Activated CD4-positive, alpha-beta T cell treated with anti-CD3 and anti-CD28 coated beads, Interleukin-2, amount 50 U/mL, for 24 hours (primary cell): ENCODE measurements around the gene DGKI.

Experiments used
- DNase-seq, 2 donors: peaks; one replicate each; pipeline ENCODE4 v3.0.0-alpha.2; 2020; ENCODE audit warnings: low read depth in 1 of 2, low spot score in 1 of 2

The DGKI gene

DNA sequence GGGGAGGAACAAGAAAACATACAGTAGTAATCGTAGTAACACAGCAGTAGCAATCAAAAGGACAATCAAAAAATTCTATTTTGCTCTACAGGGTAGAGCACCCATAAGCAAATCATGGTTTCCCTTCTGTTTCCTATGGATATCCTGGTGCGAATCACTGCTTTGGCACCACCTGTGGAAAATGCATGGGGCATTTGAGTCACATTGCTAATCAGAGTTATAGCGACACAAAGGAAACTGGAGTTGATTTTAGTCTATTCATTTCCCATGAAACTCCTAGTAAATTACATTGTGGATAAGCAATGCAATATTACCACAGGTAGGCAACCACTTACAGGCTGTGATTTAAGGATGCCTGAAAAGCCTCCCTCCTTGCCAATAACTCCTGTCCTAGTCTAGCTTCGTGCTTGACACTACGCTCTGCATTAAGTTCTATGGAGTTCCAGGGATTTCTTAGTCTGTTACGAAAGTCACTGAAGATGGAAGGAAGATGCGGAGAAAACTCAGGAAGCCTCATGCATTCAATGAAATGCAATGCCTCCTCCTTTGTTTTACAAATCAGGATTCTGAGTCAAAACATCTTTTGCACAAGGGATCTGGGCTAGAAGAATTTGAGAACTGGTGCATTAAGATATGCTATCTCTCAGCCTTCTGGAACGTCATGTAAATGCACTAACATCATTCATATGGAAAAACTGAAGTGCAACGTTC lies 188.4 kb downstream of the DGKI start:
- DNase-seq, result no peak

- no peak for DNase-seq
Measured at GRCh38 chr7:137657476-137658189, 189.1 kb downstream of the DGKI start.

- DNase-seq, result no peak
Measured at GRCh38 chr7:137656850-137657232, 189.9 kb downstream of the DGKI start.

- DNase-seq, result peak; percentile 37 to 41
Measured at GRCh38 chr7:137656227-137656849, 190.4 kb downstream of the DGKI start.

GRCh38 chr7:137655804-137656203 lies 191.0 kb downstream of the DGKI start:
- no peak for DNase-seq

DNA sequence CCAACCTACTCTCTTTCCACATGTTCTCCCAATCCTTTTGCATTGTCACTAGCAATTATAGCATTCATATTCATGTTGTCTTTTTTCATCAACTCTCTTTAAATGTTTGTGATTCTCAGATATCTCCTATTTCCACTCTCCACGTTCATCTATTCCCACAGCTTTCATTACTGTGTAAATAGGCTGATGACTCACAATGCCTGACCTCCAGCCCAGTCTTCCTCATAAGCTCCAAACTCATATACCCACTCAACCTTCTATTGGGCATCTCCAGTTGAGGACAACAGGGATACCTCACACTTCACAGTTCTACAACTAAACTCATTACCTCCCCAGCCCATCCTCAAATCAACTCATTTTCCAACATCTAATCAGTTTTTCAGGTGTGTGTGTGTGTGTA lies 194.1 kb downstream of the DGKI start:
- no peak for DNase-seq

GRCh38 chr7:137647905-137648565 lies 198.7 kb downstream of the DGKI start:
- no peak for DNase-seq

DNA sequence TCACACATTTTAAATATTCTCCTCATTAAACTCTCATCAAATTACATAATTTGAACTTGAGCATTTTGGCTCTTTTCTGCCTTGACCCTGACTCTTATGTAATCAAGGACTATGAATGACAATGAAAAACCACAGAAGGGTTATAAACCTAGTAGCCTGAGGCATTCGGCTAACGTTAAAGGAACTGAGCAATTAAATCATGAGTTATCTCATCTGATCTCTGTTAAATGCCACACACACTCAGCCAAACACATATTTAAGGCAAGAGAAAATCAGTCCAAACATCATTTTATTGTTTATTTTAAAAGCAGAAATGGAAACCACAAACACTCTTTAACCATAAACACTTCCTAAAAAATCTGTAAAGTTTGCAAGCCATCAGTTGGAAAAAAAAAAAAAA lies 204.3 kb downstream of the DGKI start:
- no peak for DNase-seq

- DNase-seq, result no peak
Measured at GRCh38 chr7:137642031-137642430, 204.7 kb downstream of the DGKI start.

- DNase-seq, result no peak
Measured at GRCh38 chr7:137636376-137636775, 210.4 kb downstream of the DGKI start.

- no peak for DNase-seq
Measured at GRCh38 chr7:137635874-137636273, 210.9 kb downstream of the DGKI start.

DNA sequence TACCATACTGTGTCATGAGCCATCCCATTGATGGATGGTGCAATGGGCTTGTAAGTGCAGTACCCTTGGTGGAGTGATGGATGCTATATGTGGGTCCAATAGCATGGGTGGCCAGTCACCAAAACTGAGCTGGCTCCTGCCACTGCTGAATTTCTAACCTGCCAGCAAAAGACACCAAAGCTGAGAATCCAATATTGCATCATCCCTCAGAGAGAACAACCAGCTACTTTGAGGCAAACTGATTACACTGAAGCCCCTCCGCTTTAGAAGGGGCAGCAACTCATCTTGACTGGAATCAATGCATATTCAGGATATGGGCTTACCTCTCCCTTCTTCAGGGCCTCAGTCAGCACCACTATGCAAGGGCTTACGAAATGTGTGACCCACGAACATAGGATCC lies 211.6 kb downstream of the DGKI start:
- no peak for DNase-seq

GRCh38 chr7:137634356-137634755 lies 212.4 kb downstream of the DGKI start:
- no peak for DNase-seq

- no peak for DNase-seq
Measured at GRCh38 chr7:137633133-137633532, 213.6 kb downstream of the DGKI start.

- DNase-seq, result no peak
Measured at GRCh38 chr7:137628216-137628615, 218.6 kb downstream of the DGKI start.

DNA sequence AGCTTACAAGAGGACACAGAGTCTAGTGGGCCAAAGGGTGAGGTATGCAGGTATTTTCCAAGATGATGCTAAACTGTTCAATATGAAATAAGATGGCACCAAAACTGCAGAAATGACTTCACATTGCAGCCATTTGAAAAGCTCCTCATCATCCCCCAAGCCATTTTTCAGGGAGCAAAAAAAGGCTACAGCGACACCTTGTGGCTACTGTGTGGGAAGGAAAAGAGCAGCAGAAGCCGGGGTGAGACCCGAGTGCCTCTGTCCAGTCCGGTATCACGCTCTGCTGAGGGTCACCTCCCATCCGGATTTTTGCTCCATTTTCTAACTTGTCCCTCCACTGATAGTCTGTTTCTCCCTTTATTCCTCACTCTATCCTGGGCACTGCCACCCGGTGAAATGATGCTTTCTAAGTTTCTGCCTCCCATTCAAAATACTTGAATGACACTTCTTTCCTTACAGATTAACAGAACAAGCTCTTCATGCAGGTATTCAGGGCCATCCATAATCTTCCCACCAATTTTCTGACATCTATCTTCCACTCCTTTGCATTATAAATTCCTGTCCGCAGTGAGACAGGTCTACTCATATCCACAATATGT lies 220.2 kb downstream of the DGKI start:
- DNase-seq, result peak in 1 of 2 donors; percentile 17

DNA sequence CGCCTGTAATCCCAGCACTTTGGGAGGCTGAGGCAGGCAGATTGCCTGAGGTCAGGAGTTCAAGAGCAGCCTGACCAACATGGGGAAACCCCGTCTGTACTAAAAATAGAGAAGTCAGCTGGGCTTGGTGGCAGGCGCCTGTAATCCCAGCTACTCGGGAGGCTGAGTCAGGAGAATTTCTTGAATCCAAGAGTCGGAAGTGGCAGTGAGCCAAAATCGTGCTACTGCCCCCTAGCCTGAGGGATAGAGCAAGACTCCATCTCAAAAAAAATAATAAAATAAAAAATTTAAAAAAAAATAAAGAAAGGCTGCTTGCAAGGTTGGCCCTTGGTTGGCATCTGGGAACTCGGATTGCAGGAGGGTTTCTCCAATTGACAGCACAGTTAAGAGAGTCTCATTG lies 221.6 kb downstream of the DGKI start:
- no peak for DNase-seq

DNA sequence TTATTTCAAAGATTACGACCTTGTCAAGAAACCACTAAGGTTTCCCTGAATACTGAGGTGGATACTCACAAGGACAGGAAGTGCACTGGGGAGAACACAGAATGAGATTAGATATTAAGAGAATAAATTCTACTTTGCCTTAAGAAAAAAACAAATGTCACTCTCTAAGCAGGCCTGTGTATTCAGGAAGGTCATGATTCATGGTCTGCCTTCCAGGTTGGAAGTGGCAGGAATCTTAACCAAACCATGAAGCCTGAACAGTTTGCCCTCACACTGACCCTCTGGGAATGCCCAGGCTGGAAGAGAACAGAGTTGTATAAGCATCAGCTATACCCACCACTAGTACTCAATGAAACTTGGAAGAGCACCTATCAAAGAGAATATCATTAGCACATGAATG lies 227.6 kb downstream of the DGKI start:
- no peak for DNase-seq

DNA sequence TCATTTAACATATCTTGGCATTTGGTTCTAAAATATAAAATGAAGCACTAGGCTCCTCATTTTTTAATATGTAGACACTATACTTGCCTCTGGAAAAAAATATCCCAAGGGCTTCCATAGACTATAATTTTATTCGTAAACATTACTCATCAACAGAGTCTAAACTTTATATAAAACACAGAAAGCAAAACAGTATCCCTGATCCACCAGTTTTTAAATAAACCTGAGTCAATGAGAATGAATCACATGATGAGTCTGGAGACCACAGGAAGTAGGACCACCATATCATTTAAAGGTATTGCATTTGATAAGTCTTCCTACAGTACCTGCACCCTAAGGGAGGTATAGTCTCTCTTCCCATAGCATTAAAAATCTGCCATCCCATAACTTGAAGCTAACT lies 228.0 kb downstream of the DGKI start:
- DNase-seq, result no peak

DNA sequence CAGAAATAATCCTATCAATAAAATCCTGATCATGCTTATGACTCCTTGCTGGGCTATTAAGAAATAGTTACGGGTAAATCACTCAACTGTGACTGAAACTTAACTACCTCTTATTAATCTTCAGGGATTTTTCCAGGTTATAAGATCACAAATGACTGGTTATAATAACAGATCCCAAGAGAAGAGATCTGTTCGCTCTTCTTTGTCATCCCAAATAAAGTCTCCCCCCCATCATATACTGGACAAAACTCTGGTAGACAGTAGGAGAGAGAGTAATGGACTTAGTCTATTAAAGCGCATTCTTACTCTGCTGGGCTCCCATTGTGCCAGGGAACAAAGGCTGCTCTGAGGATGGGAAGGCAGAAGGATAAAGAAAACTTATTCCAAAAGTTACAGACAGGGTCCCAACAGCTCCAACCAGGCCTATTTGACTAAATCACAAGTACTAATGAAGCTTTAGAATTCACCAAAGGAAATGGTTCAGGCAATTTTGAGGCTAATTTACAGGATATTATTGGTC lies 233.7 kb downstream of the DGKI start:
- no peak for DNase-seq

- no peak for DNase-seq
Measured at GRCh38 chr7:137611606-137612005, 235.2 kb downstream of the DGKI start.
